Fibroblast of lung (primary cell): ENCODE results near the gene SRC. TPM values are rescaled to one million over a fixed set of nuclear protein-coding genes. Genes with fewer than 3 reads are reported as not detected.

Source experiments
- DNase-seq, 2 donors: peaks; one replicate each; pipeline versions ENCODE4 v3.0.0 to v3.0.0-alpha.2; 2010; ENCODE audit warnings: low read depth in 2 of 2
- H2AFZ ChIP-seq: 2 replicates; pipeline ENCODE4 v1.5.1; 2012; ENCODE audit warnings: low read length, control low read depth, inconsistent platforms
- H3K27ac ChIP-seq: 2 replicates; pipeline ENCODE4 v1.5.1; 2011; ENCODE audit warnings: low read length, control low read depth; ENCODE audit not compliant: insufficient read depth
- H3K27me3 ChIP-seq: 2 replicates; pipeline ENCODE4 v1.5.1; 2011; ENCODE audit warnings: mild to moderate bottlenecking, low read length; ENCODE audit not compliant: control insufficient read depth, insufficient read depth
- H3K36me3 ChIP-seq: 2 replicates; pipeline ENCODE4 v1.5.1; 2011; ENCODE audit warnings: low read length; ENCODE audit not compliant: control insufficient read depth, insufficient read depth
- H3K4me1 ChIP-seq: 2 replicates; pipeline ENCODE4 v1.5.1; 2011; ENCODE audit warnings: low read length; ENCODE audit not compliant: control insufficient read depth, insufficient read depth; ENCODE audit errors: extremely low read depth
- H3K4me2 ChIP-seq: 2 replicates; pipeline ENCODE4 v1.5.1; 2011; ENCODE audit warnings: low read length, control low read depth; ENCODE audit not compliant: insufficient read depth; ENCODE audit errors: extremely low read depth
- H3K4me3 ChIP-seq, 4 experiments: fragments of 200-600 bp in 1 of 4; sonication (generic) in 1 of 4; replicated peaks in 1 of 4; 2 replicates each; pipeline ENCODE4 v1.5.1; 2011 to 2016; ENCODE audit warnings: low read length in 4 of 4, low read depth in 3 of 4, mild to moderate bottlenecking in 3 of 4, control low read depth in 2 of 4, inconsistent platforms in 1 of 4, mixed read lengths in 1 of 4; ENCODE audit not compliant: insufficient read depth in 1 of 4; ENCODE audit errors: control extremely low read depth in 1 of 4
- H3K79me2 ChIP-seq: 2 replicates; pipeline ENCODE4 v1.5.1; 2012; ENCODE audit warnings: mild to moderate bottlenecking, low read length, inconsistent platforms; ENCODE audit not compliant: control insufficient read depth, insufficient read depth
- H3K9ac ChIP-seq: 2 replicates; pipeline ENCODE4 v1.5.1; 2011; ENCODE audit warnings: mild to moderate bottlenecking, low read length, control low read depth; ENCODE audit not compliant: insufficient read depth
- H3K9me3 ChIP-seq: 2 replicates; pipeline ENCODE4 v1.5.1; 2012; ENCODE audit warnings: low read depth, low read length; ENCODE audit not compliant: control insufficient read depth, insufficient read depth
- H4K20me1 ChIP-seq: 2 replicates; pipeline ENCODE4 v1.5.1; 2011; ENCODE audit warnings: low read length; ENCODE audit not compliant: control insufficient read depth, insufficient read depth; ENCODE audit errors: extremely low read depth
- EZH2 ChIP-seq: IDR thresholded peaks from 2 replicates; pipeline ENCODE4 v1.5.1; 2012; ENCODE audit warnings: low read length, control low read depth, mild to moderate bottlenecking; ENCODE audit errors: missing control alignments
- polyA plus RNA-seq, 2 donors: library from polyadenylated mRNA; depleted of rRNA in 1 of 2; stranded (reverse) in 1 of 2; unstranded in 1 of 2; fragments of >200 nt; gene quantifications; 2 replicates each; pipeline ENCODE4 v1.2.1, GENCODE V29; 2011 to 2012; ENCODE audit warnings: missing spikeins in 1 of 2
- total RNA-seq: library from RNA; depleted of rRNA; stranded (reverse); fragments of >200 nt; gene quantifications from 2 replicates; pipeline ENCODE4 v1.2.1, GENCODE V29; 2014
- TF ChIP-seq, protein P1 (sequence below), 2 donors: IDR thresholded peaks in 1 of 2; conservative IDR thresholded peaks in 1 of 2; 1 replicate in 1 of 2; 2 replicates in 1 of 2; pipeline ENCODE4 v1.5.1; 2011 to 2012; ENCODE audit warnings: low read length in 2 of 2, control low read depth in 1 of 2, inconsistent platforms in 1 of 2, low read depth in 1 of 2, mild to moderate bottlenecking in 1 of 2

The SRC gene
- total and polyA plus RNA-seq, 2 donors (not counting 1 experiment from before 2014, with no cell fraction given), result 17.8 to 20.3 TPM

- Histone ChIP-seq H3K4me3 (peak overlapping the region; percentile 30 to 52 (median 48)), H3K27ac (no peak overlapping the region)
- no peak for TF ChIP-seq EZH2
- TF ChIP-seq, protein P1, sequence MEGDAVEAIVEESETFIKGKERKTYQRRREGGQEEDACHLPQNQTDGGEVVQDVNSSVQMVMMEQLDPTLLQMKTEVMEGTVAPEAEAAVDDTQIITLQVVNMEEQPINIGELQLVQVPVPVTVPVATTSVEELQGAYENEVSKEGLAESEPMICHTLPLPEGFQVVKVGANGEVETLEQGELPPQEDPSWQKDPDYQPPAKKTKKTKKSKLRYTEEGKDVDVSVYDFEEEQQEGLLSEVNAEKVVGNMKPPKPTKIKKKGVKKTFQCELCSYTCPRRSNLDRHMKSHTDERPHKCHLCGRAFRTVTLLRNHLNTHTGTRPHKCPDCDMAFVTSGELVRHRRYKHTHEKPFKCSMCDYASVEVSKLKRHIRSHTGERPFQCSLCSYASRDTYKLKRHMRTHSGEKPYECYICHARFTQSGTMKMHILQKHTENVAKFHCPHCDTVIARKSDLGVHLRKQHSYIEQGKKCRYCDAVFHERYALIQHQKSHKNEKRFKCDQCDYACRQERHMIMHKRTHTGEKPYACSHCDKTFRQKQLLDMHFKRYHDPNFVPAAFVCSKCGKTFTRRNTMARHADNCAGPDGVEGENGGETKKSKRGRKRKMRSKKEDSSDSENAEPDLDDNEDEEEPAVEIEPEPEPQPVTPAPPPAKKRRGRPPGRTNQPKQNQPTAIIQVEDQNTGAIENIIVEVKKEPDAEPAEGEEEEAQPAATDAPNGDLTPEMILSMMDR (conservative IDR thresholded peaks at IDR 0.05 in 1 of 2, IDR thresholded peaks at IDR 0.05 in 1 of 2; ENCODE audit: low read depth in 1 of 2, low read length in 2 of 2), result no peak
Measured at GRCh38 chr20:37406010-37406998, 60.4 kb downstream of the SRC start.

DNA sequence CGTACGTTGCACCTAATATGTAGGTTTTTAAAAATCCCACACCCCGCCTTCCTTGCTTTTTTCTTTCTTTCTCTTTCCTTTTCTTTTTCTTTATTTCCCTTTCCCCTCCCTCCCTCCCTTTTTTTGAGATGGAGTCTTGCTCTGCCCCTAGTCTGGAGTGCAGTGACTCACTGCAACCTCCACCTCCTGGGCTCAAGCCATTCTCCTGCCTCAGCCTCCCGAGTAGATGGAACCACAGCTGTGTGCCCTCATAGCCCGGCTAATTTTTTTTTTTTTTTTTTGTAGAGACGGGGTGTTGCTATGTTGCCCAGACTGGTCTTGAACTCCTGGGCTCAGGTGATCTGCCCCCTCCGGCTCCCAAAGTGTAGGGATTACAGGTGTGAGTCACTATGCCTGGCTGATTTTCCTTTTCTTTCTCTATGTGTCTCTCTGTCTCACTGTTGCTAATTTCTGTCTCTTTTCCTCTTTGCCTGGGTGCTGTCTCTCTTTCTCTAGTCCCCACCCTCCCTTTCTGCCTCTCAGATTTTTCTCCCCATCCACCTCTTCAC, 61.2 kb downstream of the SRC start:
- no peaks in the 10 kb centered on the region for H4K20me1 ChIP-seq
- no peaks in the 10 kb centered on the region for H3K9me3 ChIP-seq
- no peak overlapping the region for H3K27ac ChIP-seq
- H3K9ac ChIP-seq, result no peak overlapping the region
- H3K4me3 ChIP-seq, result peak overlapping the region in 3 of 4 experiments; percentile 46 to 52 (median 49)
- H2AFZ ChIP-seq, result no peak overlapping the region
- H3K36me3 ChIP-seq, result peaks cover 9% of the 10 kb centered on the region
- H3K4me1 ChIP-seq, result peaks cover 4% of the 10 kb centered on the region
- TF ChIP-seq, protein P1 (conservative IDR thresholded peaks at IDR 0.05 in 1 of 2, IDR thresholded peaks at IDR 0.05 in 1 of 2; ENCODE audit: low read depth in 1 of 2, low read length in 2 of 2), result no peak
- TF ChIP-seq EZH2, result no peak
- peak in 1 of 2 donors; percentile 22 for DNase-seq
- no peaks in the 10 kb centered on the region for H3K79me2 ChIP-seq
- peak overlapping the region; percentile 82 for H3K4me2 ChIP-seq
- peaks cover 26% of the 10 kb centered on the region for H3K27me3 ChIP-seq

More at GRCh38 chr20:37406010-37406998, 60.4 kb downstream of the SRC start:
- peak overlapping the region; percentile 89 for H3K4me2 ChIP-seq
- H2AFZ ChIP-seq, result peak overlapping the region; percentile 61
- H3K27me3 ChIP-seq, result peaks cover 22% of the 10 kb centered on the region
- H3K9ac ChIP-seq, result no peak overlapping the region
- H3K9me3 ChIP-seq, result no peaks in the 10 kb centered on the region
- H3K79me2 ChIP-seq, result no peaks in the 10 kb centered on the region
- peaks cover 9% of the 10 kb centered on the region for H3K36me3 ChIP-seq
- H4K20me1 ChIP-seq, result no peaks in the 10 kb centered on the region
- DNase-seq, result peak in 1 of 2 donors; percentile 20
- no peaks in the 10 kb centered on the region for H3K4me1 ChIP-seq

DNA sequence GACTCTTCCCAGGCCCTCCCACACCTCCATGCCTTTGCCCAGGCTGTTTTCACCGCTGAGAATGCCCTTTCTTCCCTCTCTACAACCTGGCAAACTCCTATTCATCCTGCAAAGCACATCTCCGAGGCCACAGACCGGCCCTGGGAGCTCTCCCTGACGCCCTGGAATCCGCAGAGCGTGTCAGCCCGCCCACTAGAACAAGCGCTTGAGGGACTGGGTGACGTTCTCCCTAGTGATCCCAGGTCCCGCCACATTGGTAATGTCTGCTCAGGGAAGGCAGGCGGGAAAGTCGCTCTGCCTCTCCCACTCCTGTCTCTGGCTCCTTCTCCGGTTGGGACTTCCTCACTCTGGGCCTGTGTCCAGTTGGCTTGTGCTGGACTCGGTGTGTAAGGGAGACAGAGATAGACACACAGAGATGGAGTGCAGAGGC, 61.6 kb downstream of the SRC start:
- Histone ChIP-seq H3K27me3 (peaks cover 27% of the 10 kb centered on the region), H3K36me3 (peaks cover 7% of the 10 kb centered on the region), H3K9me3 (no peaks in the 10 kb centered on the region), H3K4me2 (peak overlapping the region; percentile 25), H3K4me3 (no peak overlapping the region), H2AFZ (no peak overlapping the region), H3K9ac (no peak overlapping the region), H3K27ac (no peak overlapping the region), H3K79me2 (no peaks in the 10 kb centered on the region), H4K20me1 (no peaks in the 10 kb centered on the region), H3K4me1 (peaks cover 9% of the 10 kb centered on the region)
- DNase-seq, result peak in 1 of 2 donors; percentile 20
- TF ChIP-seq EZH2, result no peak
- TF ChIP-seq, protein P1 (conservative IDR thresholded peaks at IDR 0.05 in 1 of 2, IDR thresholded peaks at IDR 0.05 in 1 of 2; ENCODE audit: low read depth in 1 of 2, low read length in 2 of 2), result no peak
